Stimulated activated CD8-positive, alpha-beta memory T cell treated with anti-CD3 and anti-CD28 coated beads, Interleukin-15, amount 100 ng/mL, for 1 hour (primary cell): ENCODE measurements around the gene ARMC8.

Source experiments
- DNase-seq: peaks from one replicate; pipeline ENCODE4 v3.0.0-alpha.2; 2020; ENCODE audit warnings: low read depth

ARMC8 gene

DNA sequence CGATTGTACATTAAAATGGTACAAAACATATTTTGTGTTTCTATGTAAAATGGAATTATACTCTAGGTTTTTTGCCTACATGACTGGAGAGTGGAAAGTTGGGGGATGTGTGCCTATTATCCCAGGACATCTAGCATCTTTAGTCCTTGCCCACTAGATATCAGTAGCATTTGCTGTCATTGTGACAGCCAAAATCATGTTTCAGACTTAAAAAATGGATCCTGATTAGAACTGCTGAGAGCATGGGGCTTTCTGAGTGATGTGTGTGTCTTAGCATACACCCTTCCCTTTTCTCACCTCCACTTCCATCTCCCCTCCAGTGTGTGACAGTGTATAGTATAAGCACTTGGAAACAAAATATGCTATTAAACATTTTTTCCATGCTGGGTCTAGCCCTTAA is 13.3 kb downstream of the ARMC8 start:
- DNase-seq = no peak

DNA sequence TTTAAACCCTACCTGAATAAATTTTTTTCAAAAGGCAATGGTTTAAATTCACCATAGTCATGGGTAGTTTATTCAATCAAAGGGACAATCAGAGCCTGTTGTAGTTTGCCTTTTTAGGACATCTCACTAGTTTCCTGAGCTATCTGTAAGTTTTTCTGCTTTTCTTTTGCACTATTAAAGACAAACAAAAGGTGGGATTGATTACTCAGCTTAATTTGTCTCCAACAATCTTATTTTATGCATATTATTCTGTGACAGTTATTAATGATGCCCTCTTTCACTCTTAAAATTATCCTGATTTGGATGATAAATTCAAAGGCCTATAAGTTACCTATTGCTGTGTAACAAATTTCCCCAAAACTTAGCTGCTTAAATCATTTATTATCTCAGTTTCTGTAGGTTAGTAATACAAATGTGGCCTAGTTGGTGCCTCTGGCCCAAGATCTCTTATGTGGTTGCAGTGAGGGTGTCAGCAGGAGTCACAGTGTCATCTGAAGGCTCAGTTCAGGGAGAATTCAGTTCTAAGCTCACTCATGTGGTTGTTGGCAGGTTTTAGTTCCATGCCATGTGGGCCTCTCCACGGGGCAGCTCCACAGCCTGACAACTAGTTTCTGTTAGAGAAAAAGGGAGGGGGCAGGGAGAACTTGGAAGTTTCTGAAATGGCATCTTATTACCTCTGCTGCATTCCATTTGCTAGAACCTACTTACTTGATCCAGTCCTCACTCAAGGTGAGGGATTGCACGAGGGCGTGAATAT is 16.0 kb downstream of the ARMC8 start:
- no peak for DNase-seq

DNA sequence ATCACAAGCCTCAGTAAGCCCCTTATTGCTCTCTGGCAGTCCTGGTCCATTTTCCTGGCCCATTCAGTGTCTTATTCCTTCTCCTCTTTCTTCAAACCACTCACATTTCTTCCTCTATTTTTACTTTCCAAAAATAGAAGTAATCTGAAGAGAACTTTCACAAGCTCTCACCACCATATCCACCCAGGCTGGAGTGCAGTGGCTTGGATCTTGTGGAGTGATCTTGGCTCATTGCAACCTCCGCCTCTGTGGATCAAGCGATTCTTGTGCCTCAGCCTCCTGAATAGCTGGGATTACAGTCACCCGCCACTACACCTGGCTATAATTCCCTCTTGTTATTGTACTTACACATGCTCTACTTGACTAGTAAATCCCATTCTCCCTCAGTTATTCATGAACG is 16.8 kb downstream of the ARMC8 start:
- DNase-seq = no peak

DNA sequence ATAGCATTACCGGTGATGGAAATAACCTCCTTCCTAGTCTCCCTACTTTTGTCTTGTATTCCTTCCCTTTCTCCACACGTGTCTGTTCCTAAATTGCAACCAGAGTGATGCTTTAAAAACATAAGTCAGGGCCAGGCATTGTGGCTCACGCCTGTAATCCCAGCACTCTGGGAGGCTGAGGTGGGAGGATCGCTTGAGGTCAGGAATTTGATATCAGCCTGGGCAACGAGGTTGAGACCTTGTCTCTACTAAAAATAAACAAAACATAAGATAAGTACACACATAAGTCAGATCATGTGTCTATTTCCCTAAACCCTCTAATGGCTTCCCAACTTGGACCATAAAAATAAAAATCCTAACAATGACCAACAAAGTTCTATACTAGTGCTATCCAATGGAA is 18.4 kb downstream of the ARMC8 start:
- no peak for DNase-seq

GRCh38 chr3:138206196-138206595 is 19.1 kb downstream of the ARMC8 start:
- DNase-seq = no peak

DNA sequence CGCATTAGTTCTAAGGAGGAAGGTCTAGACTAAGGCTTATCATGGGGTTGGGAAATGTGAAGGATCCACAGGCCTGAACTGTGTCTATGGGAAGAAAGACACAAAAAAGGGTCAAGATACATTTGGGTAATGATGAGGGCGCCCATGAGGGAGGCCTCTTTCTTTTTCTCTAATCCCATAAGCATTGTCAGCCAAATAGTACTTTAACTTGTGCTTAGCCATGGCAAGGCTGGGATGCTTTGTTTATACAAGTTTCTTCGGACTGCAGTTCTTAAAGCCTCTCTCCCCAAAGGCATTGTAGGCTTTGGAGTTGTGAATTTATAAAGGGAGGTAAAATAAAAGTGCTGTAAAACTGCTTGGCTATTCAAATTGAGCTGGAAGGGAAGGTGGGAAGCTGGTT is 23.4 kb downstream of the ARMC8 start:
- DNase-seq = no peak

- DNase-seq = no peak
Observed at GRCh38 chr3:138213398-138214085, 26.4 kb downstream of the ARMC8 start.

DNA sequence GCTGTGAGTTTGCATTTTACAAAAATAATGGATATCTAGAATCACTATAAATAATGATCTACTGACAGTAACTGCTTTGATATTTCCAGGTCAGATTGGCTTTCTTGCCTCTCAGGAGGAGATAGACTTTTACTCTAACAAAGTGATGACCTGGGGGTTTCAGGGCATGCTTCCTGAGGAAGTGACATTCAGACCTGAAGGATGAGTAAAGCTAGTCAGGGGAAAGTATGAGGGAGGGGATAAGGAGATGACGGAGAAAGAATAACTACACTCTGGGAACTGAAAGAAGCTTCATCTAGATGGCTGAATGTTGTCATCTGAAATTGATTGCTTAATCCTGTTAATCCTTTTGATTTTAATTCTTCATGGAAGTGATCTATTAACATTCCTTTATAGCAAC is 32.2 kb downstream of the ARMC8 start:
- no peak for DNase-seq

GRCh38 chr3:138220242-138220641 is 33.1 kb downstream of the ARMC8 start:
- DNase-seq = no peak

DNA sequence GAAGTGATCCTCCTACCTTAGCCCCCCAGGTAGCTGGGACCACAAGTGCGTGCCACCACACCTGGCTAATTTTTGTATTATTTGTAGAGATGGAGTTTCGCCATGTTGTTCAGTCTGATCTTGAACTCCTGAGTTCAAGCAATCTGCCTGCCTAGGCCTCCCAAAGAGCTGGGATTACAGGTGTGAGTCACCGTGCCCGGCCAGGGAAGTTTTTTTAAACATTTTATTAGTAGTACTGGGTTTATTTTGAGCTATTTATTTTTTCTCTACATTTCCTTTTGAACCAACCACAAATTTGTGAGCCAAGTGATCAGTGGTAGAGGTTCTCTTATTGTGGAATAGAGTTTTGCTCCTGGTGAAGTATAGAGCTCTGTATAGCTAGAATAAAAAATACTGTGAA is 33.7 kb downstream of the ARMC8 start:
- no peak for DNase-seq

GRCh38 chr3:138222131-138222941 is 35.2 kb downstream of the ARMC8 start:
- DNase-seq = no peak

GRCh38 chr3:138222942-138223287 is 35.8 kb downstream of the ARMC8 start:
- DNase-seq = no peak

GRCh38 chr3:138227650-138228049 is 40.5 kb downstream of the ARMC8 start:
- DNase-seq = no peak

DNA sequence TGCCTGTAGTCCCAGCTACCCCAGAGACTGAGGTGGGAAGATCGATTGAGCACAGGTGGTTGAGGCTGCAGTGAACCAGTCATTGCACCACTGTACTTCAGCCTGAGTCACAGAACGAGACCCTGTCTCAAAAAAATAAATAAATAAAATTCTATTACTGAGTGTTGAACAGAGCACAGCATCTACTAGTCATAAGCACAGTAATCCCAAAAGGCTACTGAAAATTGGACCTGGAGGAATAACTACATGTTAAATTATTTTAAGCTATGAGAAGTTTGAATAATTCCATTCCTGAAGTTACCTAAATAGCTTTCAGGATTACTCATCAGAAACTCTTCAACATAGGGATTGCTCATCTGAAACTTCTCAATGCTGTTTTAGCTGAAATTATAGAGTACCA is 43.4 kb downstream of the ARMC8 start:
- DNase-seq = no peak

GRCh38 chr3:138232705-138233364 is 45.7 kb downstream of the ARMC8 start:
- no peak for DNase-seq

DNA sequence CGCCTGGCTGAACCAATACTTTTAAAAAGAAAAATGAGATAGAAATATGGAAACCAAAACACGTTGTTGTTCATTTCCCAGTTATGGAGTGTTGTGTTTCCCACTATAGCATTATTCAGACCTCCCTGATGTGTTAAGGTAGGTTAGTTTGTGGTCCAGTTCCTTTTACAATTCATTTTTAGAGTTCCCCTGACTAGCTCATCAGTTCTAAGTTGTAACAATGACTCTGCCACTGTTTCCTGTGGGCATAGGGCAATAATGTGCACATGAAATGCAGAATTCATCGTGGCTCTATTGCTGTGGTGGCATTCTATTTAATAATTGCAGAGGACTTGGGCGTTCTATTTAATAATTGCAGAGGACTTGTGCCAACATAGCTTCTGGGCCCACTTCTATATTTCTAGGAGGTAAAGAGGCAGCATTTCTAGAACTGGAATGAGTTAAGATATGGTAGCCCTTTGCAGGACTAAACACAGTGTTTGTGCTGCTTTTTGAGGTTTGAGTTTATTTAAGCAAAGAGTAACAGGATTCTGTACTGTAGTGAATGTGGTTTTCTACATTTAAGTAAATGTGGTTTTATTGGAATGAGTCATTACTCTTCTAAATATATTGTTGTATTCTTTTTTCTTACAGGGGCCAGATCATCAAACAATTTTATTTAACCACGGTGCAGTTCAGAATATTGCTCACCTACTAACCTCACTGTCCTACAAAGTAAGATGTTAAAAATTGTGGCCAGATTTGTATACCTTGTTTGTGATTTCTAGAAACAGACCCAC is 47.5 kb downstream of the ARMC8 start:
- DNase-seq = no peak

GRCh38 chr3:138238711-138239110 is 51.6 kb downstream of the ARMC8 start:
- DNase-seq = no peak

DNA sequence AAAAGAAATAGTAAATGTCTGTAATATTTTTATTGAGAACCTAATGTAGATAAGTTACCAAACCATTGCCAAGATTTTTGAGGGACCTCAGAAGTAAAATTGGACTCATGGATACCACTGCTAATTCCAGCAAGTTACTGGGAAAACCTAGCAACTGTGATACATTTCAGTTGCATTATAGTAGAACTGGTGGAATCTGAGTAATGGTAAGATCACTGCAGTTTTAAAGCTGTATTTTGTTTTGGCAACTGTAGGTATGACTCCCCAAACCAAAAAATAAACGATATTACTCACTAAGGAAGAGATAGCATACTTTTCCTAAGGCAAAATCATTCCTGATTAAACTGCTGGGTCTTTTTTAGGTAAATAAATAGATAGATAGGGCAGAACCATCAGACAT is 54.0 kb downstream of the ARMC8 start:
- no peak for DNase-seq

- no peak for DNase-seq
Observed at GRCh38 chr3:138241676-138242075, 54.6 kb downstream of the ARMC8 start.

- no peak for DNase-seq
Observed at GRCh38 chr3:138242466-138242865, 55.4 kb downstream of the ARMC8 start.

DNA sequence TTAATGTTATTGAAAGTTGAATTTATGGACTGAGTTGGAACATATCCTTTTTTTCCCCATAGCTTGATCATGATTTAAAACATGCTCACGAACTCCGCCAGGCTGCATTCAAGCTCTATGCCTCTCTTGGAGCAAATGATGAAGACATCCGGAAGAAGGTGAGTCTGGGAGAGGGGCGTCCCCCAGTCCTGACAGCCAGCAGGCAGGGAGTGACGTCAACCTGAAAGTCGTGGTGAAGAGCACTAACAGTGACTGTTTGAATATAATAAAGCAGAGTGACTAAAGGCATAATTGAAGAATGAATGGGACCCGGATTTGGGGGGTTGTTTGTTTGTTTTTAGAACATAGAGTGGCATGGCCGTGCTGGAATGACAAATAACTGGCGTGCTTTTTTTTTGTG is 57.9 kb downstream of the ARMC8 start:
- no peak for DNase-seq

DNA sequence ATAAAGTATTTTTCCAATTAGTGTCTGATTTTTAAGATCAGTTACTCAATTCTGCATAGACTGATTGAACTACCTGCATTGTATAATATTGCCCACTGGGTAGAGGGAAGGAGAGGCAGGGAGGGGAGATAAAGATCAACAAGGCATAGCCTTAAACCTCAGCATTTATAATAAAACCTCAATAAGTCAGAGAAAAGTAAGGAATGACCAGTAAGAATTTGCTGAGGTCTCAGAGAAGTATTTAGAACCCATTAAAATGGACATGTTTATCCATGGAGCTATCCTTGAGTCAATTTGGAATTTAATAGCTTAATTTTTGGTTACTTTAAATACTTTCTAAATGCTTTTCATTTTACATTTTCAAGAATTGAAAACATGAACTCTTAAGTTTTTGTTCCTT is 62.5 kb downstream of the ARMC8 start:
- no peak for DNase-seq
